Smooth muscle cell (in vitro differentiated cells): ENCODE data around the gene SLC38A11. TPM values are rescaled to one million over a fixed set of nuclear protein-coding genes. Genes with fewer than 3 reads are reported as not detected.
A peak's percentile ranks its signal among the peaks of the same experiment; 100 is the strongest.

ENCODE experiments used
- DNase-seq: peaks from one replicate; lab custom pipeline; 2025; ENCODE audit not compliant: unreplicated experiment; lab: John Stamatoyannopoulos, UW
- H2AFZ ChIP-seq: fragments of 200-600 bp; sonication (generic); 2 replicates; pipeline ENCODE4 v1.6.0; 2016; ENCODE audit warnings: antibody characterized with exemption, low read depth, mild to moderate bottlenecking
- H3F3A ChIP-seq: fragments of 200-600 bp; sonication (generic); 2 replicates; pipeline ENCODE4 v1.6.0; 2017; ENCODE audit warnings: antibody characterized with exemption, low read depth
- H3K27ac ChIP-seq: fragments of 200-600 bp; sonication (generic); 2 replicates; pipeline ENCODE4 v1.5.1; 2016; ENCODE audit warnings: low read depth, mild to moderate bottlenecking
- H3K27me3 ChIP-seq: fragments of 200-600 bp; sonication (generic); 2 replicates; pipeline ENCODE4 v1.6.1; 2016; ENCODE audit warnings: low read depth, mild to moderate bottlenecking
- H3K36me3 ChIP-seq: fragments of 200-600 bp; sonication (generic); 2 replicates; pipeline ENCODE4 v1.5.1; 2016; ENCODE audit warnings: low read depth
- H3K4me1 ChIP-seq: fragments of 200-600 bp; sonication (generic); 2 replicates; pipeline ENCODE4 v1.5.1; 2016; ENCODE audit warnings: low read depth
- H3K4me2 ChIP-seq: fragments of 200-600 bp; sonication (generic); 2 replicates; pipeline ENCODE4 v1.6.0; 2016; ENCODE audit warnings: mild to moderate bottlenecking
- H3K4me3 ChIP-seq: fragments of 200-600 bp; sonication (generic); 2 replicates; pipeline ENCODE4 v1.5.1; 2016; ENCODE audit warnings: mild to moderate bottlenecking
- H3K79me2 ChIP-seq: fragments of 200-600 bp; sonication (generic); 2 replicates; pipeline ENCODE4 v1.6.0; 2016; ENCODE audit warnings: low read depth, mild to moderate bottlenecking
- H3K9ac ChIP-seq: fragments of 200-600 bp; sonication (generic); 2 replicates; pipeline ENCODE4 v1.6.0; 2016; ENCODE audit warnings: low read depth
- H3K9me3 ChIP-seq: fragments of 200-600 bp; sonication (generic); replicated peaks from 2 replicates; pipeline ENCODE4 v1.5.1; 2016; ENCODE audit warnings: low read depth
- H4K20me1 ChIP-seq: fragments of 200-600 bp; sonication (generic); 2 replicates; pipeline ENCODE4 v1.6.0; 2016; ENCODE audit warnings: low read depth
- WGBS: methylation state at CpG from one replicate; pipeline ENCODE4 v1.1.7; 2016; ENCODE audit warnings: low lambda C conversion rate; 5-methylcytosine and 5-hydroxymethylcytosine counted together
- polyA plus RNA-seq: library from polyadenylated mRNA; unstranded; fragments of >200 nt; fragmentation: Nextera tagmentation; extraction: Ambion mirVana; gene quantifications from 2 replicates; pipeline ENCODE4 v1.2.1, GENCODE V29; 2016
- total RNA-seq: library from RNA; depleted of rRNA; stranded (reverse); fragments of >200 nt; gene quantifications from 2 replicates; pipeline ENCODE4 v1.2.3, GENCODE V29; 2014
- TF ChIP-seq, protein P1 (sequence below): fragments of 200-600 bp; sonication (generic); IDR thresholded peaks from 2 replicates; pipeline ENCODE4 v1.5.1; 2017; ENCODE audit warnings: borderline replicate concordance, mild to moderate bottlenecking, antibody characterized with exemption; ENCODE audit not compliant: insufficient read depth, poor library complexity, severe bottlenecking

The SLC38A11 gene
- total and polyA plus RNA-seq, 2 experiments from 2014 or later, result not detected

DNA sequence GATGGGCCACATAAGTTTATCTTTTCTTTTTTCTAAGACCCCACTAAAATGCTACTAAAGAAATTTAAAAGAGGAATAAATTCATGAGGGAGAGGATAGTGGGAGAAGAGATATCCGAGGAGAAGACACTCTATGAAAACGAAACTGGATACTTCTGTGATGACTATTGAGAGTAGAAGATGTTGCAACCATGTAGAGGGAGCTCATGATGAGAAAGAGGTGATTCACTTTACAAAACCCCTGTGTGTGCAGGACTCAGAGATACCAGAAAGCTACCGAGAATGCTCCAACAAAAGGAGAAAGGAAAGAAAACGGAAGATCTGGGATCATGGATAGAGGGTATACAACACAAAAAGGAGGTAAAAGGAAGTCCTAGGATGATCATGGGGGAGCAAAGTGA, 34.9 kb downstream of the SLC38A11 start:
- H3K4me3 ChIP-seq, result peak overlapping the region; percentile 20
- peaks cover 5% of the 10 kb centered on the region for H3K4me1 ChIP-seq
- no peaks in the 10 kb centered on the region for H3K36me3 ChIP-seq
- TF ChIP-seq, protein P1, sequence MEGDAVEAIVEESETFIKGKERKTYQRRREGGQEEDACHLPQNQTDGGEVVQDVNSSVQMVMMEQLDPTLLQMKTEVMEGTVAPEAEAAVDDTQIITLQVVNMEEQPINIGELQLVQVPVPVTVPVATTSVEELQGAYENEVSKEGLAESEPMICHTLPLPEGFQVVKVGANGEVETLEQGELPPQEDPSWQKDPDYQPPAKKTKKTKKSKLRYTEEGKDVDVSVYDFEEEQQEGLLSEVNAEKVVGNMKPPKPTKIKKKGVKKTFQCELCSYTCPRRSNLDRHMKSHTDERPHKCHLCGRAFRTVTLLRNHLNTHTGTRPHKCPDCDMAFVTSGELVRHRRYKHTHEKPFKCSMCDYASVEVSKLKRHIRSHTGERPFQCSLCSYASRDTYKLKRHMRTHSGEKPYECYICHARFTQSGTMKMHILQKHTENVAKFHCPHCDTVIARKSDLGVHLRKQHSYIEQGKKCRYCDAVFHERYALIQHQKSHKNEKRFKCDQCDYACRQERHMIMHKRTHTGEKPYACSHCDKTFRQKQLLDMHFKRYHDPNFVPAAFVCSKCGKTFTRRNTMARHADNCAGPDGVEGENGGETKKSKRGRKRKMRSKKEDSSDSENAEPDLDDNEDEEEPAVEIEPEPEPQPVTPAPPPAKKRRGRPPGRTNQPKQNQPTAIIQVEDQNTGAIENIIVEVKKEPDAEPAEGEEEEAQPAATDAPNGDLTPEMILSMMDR, result no peak
- H3F3A ChIP-seq, result peaks cover 3% of the 10 kb centered on the region
- H3K9ac ChIP-seq, result peak overlapping the region; percentile 3
- peak overlapping the region; percentile 29 for H2AFZ ChIP-seq
- DNase-seq, result no peak
- no peaks in the 10 kb centered on the region for H3K9me3 ChIP-seq
- no peaks in the 10 kb centered on the region for H3K79me2 ChIP-seq
- 26% methylated on average over 4 of the region's 4 CpGs for WGBS
- H3K27me3 ChIP-seq, result no peaks in the 10 kb centered on the region
- H3K4me2 ChIP-seq, result peak overlapping the region; percentile 69
- H4K20me1 ChIP-seq, result no peaks in the 10 kb centered on the region
- H3K27ac ChIP-seq, result peak overlapping the region; percentile 68

DNA sequence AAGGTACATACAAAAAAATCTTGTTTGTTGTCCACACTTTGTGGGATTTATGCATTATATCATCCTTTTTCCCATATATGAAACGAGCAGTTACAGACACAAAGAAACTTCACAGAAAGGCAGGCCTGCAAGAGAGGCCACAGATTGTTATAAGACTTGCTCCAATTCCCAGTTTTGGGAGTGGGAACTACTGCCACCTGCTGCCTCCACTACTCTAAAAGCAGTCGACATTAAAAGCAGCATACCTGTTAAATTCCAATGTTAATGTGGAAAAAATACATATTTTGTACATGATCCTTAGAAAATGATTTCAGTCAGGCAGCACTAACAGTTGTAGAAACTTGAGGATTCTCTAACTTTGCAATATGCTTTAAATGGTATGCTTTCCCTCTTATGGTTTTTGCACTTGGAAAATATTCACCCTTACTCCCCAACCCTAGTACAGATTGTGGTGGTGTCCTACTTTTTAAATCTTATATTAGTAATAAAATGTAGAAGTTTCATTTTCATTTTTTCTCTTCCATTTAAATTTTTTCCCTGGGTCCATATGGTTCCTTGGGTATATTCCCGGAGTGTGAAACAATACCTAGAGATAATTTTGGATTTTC, 37.9 kb downstream of the SLC38A11 start:
- no peak overlapping the region for H2AFZ ChIP-seq

DNA sequence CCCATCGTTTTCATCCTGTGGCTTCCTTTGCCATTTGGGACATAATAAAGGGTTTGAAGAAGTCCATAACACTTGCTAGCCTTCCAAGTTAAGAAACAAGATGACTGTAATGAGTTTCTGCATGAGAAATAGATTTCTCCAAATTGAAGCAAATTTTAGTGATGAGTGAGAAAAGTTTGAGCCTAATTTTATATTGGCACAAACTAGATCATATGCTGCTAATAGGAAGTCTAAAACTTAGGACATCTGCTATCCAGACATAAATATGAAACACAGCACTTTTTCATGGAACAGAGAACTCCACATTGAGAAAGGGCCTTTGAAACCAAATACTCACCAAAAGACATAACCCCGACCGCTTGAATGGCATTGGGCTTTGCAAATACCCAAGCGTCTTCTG, 39.8 kb downstream of the SLC38A11 start:
- Histone ChIP-seq H3K9ac (no peak overlapping the region), H3K4me3 (no peak overlapping the region), H3K27ac (no peak overlapping the region), H3K9me3 (no peaks in the 10 kb centered on the region), H4K20me1 (no peaks in the 10 kb centered on the region), H3K4me1 (peaks cover 2% of the 10 kb centered on the region), H3K4me2 (no peak overlapping the region), H3K27me3 (no peaks in the 10 kb centered on the region), H3F3A (peaks cover 3% of the 10 kb centered on the region), H2AFZ (no peak overlapping the region), H3K79me2 (no peaks in the 10 kb centered on the region), H3K36me3 (no peaks in the 10 kb centered on the region)
- TF ChIP-seq, protein P1, result no peak
- WGBS, result 85% methylated on average over 4 of the region's 4 CpGs
- no peak for DNase-seq

More for the DNA sequence above, 37.9 kb downstream of the SLC38A11 start:
- DNase-seq, result no peak
- Histone ChIP-seq H3F3A (peaks cover 3% of the 10 kb centered on the region), H3K9ac (no peak overlapping the region), H4K20me1 (no peaks in the 10 kb centered on the region), H3K4me3 (no peak overlapping the region), H3K36me3 (no peaks in the 10 kb centered on the region), H3K79me2 (no peaks in the 10 kb centered on the region), H3K9me3 (no peaks in the 10 kb centered on the region), H3K27me3 (no peaks in the 10 kb centered on the region), H3K4me1 (peaks cover 5% of the 10 kb centered on the region), H3K27ac (no peak overlapping the region), H3K4me2 (no peak overlapping the region)
- WGBS, result 37% methylated on average over 3 of the region's 3 CpGs
- TF ChIP-seq, protein P1, result peak; percentile 44
